ENCODE data around the gene VAMP7. TPM values are rescaled to one million over a fixed set of nuclear protein-coding genes. Genes with fewer than 3 reads are reported as not detected.

Gene VAMP7
- total RNA-seq, 2 donors from 2014 or later = 29.4 to 34.0 TPM

- no peak for DNase-seq
- no peak for TF ChIP-seq CTCF (IDR thresholded peaks at IDR 0.05)
- Histone ChIP-seq H3K36me3 (no peaks in the 10 kb centered on the region), H3K4me3 (no peak overlapping the region), H3K4me1 (no peaks in the 10 kb centered on the region), H3K9me3 (no peaks in the 10 kb centered on the region), H3K27me3 (no peaks in the 10 kb centered on the region), H3K27ac (no peak overlapping the region), H3K9ac (ENCODE audit: low read depth in 2 of 2, low read length in 2 of 2) (no peak overlapping the region)
- intact Hi-C loops (cut with DNase I) = no loop called here
Observed at GRCh38 chrX:155988859-155989258, 107.7 kb downstream of the VAMP7 start.

Other genes with a start within 250 kb of the VAMP7 start
- under 1 TPM; 0.42 to 0.50 TPM for gene IL9R, start 116.4 kb downstream of the VAMP7 start, total RNA-seq

Measured in colonic mucosa (tissue), 4 donors.